ENCODE measurements around the gene SLC2A4RG. TPM values are rescaled to one million over a fixed set of nuclear protein-coding genes. Genes with fewer than 3 reads are reported as not detected.

Gene SLC2A4RG
- total and polyA plus RNA-seq, 7 experiments from 2014 or later: 3.0 to 136 (median 96.4) TPM

DNA sequence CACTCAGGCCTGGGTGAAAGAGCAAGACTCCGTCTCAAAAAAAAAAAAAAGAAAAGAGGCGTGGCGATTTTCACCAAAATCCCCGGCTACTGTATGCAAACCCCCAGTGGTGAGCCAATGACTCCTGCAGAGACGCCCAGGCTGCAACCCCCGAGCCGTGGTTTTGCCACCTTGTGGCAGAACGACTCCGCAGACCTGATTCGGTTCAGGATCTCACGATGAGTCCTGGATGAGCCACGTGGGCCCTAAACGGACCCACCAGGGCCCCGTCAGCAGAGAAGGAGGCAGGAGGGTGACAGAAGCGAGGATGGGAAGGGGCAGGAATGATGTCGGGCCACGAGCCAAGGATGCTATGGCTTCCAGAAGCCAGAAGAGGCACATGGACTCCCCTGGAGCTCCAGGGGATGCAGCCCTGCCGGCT is 42.5 kb downstream of the SLC2A4RG start:
- Mint-ChIP-seq H3K4me3 (peak overlapping the region in 8 of 10 donors; percentile 31 to 78 (median 48)), H3K9me3 (no peaks in the 10 kb centered on the region), H3K36me3 (no peaks in the 10 kb centered on the region), H3K27ac (peak overlapping the region in 6 of 9 donors; percentile 55 to 92 (median 64)), H3K4me1 (peaks cover 9 to 24% (median 18%) of the 10 kb centered on the region in 7 donors), H3K27me3 (no peaks in the 10 kb centered on the region)
- ChIA-PET POLR2A (interaction anchor here (0.6 kb wide), 1 partner anchor 187 kb away, joined by 3 read pairs; no protein-coding TSS in a partner anchor), CTCF (interaction anchor here (0.6 to 1.8 kb wide), 4 partner anchors 15 to 454 kb away, joined by 3 to 11 read pairs (median 5); partner anchors contain the start of gene TPD52L2)
- Histone ChIP-seq H3K36me3 (ENCODE audit: control insufficient read depth in 2 of 3, insufficient read depth in 3 of 3, low read length in 3 of 3) (no peaks in the 10 kb centered on the region), H3K4me3 (ENCODE audit: low read length) (no peak overlapping the region), H3K4me1 (ENCODE audit: control insufficient read depth in 2 of 2, insufficient read depth in 2 of 2, low read length in 2 of 2) (peaks cover 8 to 9% of the 10 kb centered on the region in 2 donors), H3K27me3 (ENCODE audit: control insufficient read depth in 2 of 2, insufficient read depth in 2 of 2, low read length in 2 of 2) (no peaks in the 10 kb centered on the region), H3K9me3 (ENCODE audit: control insufficient read depth in 2 of 3, low read length in 3 of 3) (no peaks in the 10 kb centered on the region), H3K27ac (ENCODE audit: low read depth, low read length) (no peak overlapping the region)
- intact Hi-C loops (cut with micrococcal nuclease): loop anchor here in 1 of 2 donors (1.0 kb wide), 4 partner anchors 46 to 244 kb away; partner anchors contain the start of genes ARFRP1 and LIME1
- DNase-seq: peak in 6 of 9 donors; percentile 60 to 74 (median 64)
- ATAC-seq: peak; percentile 95

DNA sequence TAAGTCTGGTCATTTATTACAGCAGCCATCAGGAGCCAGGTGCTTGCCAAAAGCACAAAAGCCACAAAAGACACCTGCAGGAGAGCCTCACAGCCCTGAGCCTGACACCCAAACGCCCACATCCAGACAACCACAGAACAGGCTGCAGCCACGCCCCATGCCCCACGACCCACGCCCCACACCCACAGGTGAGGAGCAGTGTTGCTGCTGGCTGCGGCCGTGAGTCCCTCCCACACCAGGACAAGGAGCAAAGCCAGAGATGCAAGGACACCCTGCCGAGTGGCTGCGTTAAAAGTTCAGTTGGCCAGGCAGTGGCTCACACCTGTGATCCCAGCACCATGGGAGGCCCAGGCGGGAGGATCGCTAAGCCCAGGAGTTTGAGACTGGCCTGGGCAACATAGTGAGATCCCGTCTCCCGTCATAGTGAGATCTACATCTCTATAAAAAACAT is 43.0 kb downstream of the SLC2A4RG start:
- Mint-ChIP-seq H3K27me3 (no peaks in the 10 kb centered on the region), H3K27ac (peak overlapping the region in 4 of 9 donors; percentile 55 to 92 (median 64)), H3K36me3 (no peaks in the 10 kb centered on the region), H3K4me3 (peak overlapping the region in 6 of 10 donors; percentile 16 to 78 (median 54)), H3K4me1 (peaks cover 9 to 24% (median 18%) of the 10 kb centered on the region in 7 donors), H3K9me3 (no peaks in the 10 kb centered on the region)
- Histone ChIP-seq H3K9me3 (ENCODE audit: control insufficient read depth in 2 of 3, low read length in 3 of 3) (no peaks in the 10 kb centered on the region), H3K4me3 (ENCODE audit: low read length) (no peak overlapping the region), H3K27ac (ENCODE audit: low read depth, low read length) (no peak overlapping the region), H3K4me1 (ENCODE audit: control insufficient read depth in 2 of 2, insufficient read depth in 2 of 2, low read length in 2 of 2) (peaks cover 8 to 9% of the 10 kb centered on the region in 2 donors), H3K27me3 (ENCODE audit: control insufficient read depth in 2 of 2, insufficient read depth in 2 of 2, low read length in 2 of 2) (no peaks in the 10 kb centered on the region), H3K36me3 (ENCODE audit: control insufficient read depth in 2 of 3, insufficient read depth in 3 of 3, low read length in 3 of 3) (no peaks in the 10 kb centered on the region)
- CTCF ChIA-PET: interaction anchor here (1.8 kb wide), 1 partner anchor 82 kb away, joined by 4 read pairs; the partner anchor contains the start of gene TPD52L2
- intact Hi-C loops (cut with micrococcal nuclease): loop anchor here in 1 of 2 donors (1.0 kb wide), 4 partner anchors 46 to 244 kb away; partner anchors contain the start of genes ARFRP1 and LIME1
- ATAC-seq: peak; percentile 29
- peak in 2 of 9 donors; percentile 15 to 27 for DNase-seq
- POLR2A ChIA-PET: no interaction called here

DNA sequence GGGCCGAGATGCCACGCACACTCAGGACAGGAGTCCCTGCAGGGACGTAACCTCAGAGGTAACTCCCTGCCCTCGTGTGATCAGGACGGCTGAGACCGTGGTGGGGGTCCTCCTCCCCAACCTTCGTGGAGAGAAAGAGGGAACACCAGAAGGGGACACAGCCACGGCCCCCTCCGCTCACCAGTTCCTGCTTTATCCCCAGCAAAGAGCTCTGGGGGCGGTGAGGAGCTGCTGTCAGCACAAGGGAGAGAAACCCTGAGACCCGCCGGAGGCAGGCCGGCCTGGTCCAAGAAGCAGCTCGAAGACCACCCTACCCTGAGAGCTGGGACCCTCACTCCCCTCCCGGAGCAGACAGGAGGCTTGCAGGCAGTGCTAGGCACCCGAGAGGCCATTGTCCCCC is 44.4 kb downstream of the SLC2A4RG start:
- H3K36me3 Mint-ChIP-seq: no peaks in the 10 kb centered on the region
- intact Hi-C loops (cut with micrococcal nuclease): no loop called here
- DNase-seq (no peak), ATAC-seq (no peak)
- no peaks in the 10 kb centered on the region for H3K9me3 Mint-ChIP-seq
- Histone ChIP-seq H3K27ac (ENCODE audit: low read depth, low read length) (no peak overlapping the region), H3K36me3 (ENCODE audit: control insufficient read depth in 2 of 3, insufficient read depth in 3 of 3, low read length in 3 of 3) (no peaks in the 10 kb centered on the region), H3K27me3 (ENCODE audit: control insufficient read depth in 2 of 2, insufficient read depth in 2 of 2, low read length in 2 of 2) (no peaks in the 10 kb centered on the region), H3K4me3 (ENCODE audit: low read length) (no peak overlapping the region), H3K4me1 (ENCODE audit: control insufficient read depth in 2 of 2, insufficient read depth in 2 of 2, low read length in 2 of 2) (peaks cover 8 to 9% of the 10 kb centered on the region in 2 donors), H3K9me3 (ENCODE audit: control insufficient read depth in 2 of 3, low read length in 3 of 3) (no peaks in the 10 kb centered on the region)
- H3K27ac Mint-ChIP-seq: no peak overlapping the region
- peaks cover 10 to 24% (median 18%) of the 10 kb centered on the region in 7 donors for H3K4me1 Mint-ChIP-seq
- CTCF ChIA-PET: interaction anchor here (0.8 to 1.8 kb wide), 5 partner anchors 48 to 246 kb away, joined by 3 to 6 read pairs (median 4); partner anchors contain the start of genes LIME1 and TPD52L2
- POLR2A ChIA-PET: interaction anchor here (0.7 to 1.0 kb wide), 2 partner anchors 47 to 77 kb away, joined by 3 read pairs; partner anchors contain the start of genes ARFRP1, LIME1 and ZGPAT
- H3K4me3 Mint-ChIP-seq: no peak overlapping the region
- no peaks in the 10 kb centered on the region for H3K27me3 Mint-ChIP-seq

DNA sequence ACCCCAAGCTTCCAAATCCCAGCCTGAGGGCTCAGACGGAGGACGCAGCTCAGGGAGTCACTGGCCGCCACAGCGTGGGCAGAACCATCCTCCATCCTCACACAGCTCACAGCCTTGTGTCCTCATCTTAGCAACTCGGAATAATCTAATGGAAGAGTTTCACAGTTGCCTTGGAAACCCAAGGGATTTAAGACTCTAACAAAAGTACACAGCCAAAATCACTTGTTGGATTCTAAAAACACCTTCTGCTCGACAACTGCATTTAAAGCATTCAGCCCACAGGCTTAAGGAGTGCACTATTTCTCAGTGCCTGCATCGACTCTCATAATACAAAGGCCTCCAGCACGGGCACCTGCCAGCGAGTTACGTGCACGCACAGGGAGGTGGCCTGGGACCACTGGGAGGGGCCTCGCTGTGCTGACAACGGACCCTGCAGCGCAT is 46.1 kb downstream of the SLC2A4RG start:
- intact Hi-C loops (cut with micrococcal nuclease): loop anchor here (1.0 kb wide), 6 partner anchors 79 to 335 kb away; partner anchors contain the start of genes PTK6 (in 1 of the 2) and UCKL1 (in 1 of the 2)
- Histone ChIP-seq H3K27me3 (ENCODE audit: control insufficient read depth in 2 of 2, insufficient read depth in 2 of 2, low read length in 2 of 2) (no peaks in the 10 kb centered on the region), H3K36me3 (ENCODE audit: control insufficient read depth in 2 of 3, insufficient read depth in 3 of 3, low read length in 3 of 3) (no peaks in the 10 kb centered on the region), H3K4me1 (ENCODE audit: control insufficient read depth in 2 of 2, insufficient read depth in 2 of 2, low read length in 2 of 2) (peaks cover 8 to 9% of the 10 kb centered on the region in 2 donors), H3K9me3 (ENCODE audit: control insufficient read depth in 2 of 3, low read length in 3 of 3) (no peaks in the 10 kb centered on the region), H3K27ac (ENCODE audit: low read depth, low read length) (no peak overlapping the region), H3K4me3 (ENCODE audit: low read length) (no peak overlapping the region)
- no peak for DNase-seq
- Mint-ChIP-seq H3K27me3 (no peaks in the 10 kb centered on the region), H3K27ac (peak overlapping the region in 5 of 9 donors; percentile 42 to 82 (median 69)), H3K36me3 (no peaks in the 10 kb centered on the region), H3K4me1 (peaks cover 10 to 24% (median 18%) of the 10 kb centered on the region in 7 donors), H3K9me3 (peaks cover 0 to 2% (median 0%) of the 10 kb centered on the region in 11 donors), H3K4me3 (no peak overlapping the region)
- no peak for ATAC-seq
- ChIA-PET CTCF (interaction anchor here (0.7 to 1.5 kb wide), 8 partner anchors 11 to 253 kb away, joined by 3 to 6 read pairs (median 4); partner anchors contain the start of gene TPD52L2), POLR2A (interaction anchor here (0.8 kb wide), 2 partner anchors 78 to 185 kb away, joined by 3 to 4 read pairs; partner anchors contain the start of genes ARFRP1 and ZGPAT)

DNA sequence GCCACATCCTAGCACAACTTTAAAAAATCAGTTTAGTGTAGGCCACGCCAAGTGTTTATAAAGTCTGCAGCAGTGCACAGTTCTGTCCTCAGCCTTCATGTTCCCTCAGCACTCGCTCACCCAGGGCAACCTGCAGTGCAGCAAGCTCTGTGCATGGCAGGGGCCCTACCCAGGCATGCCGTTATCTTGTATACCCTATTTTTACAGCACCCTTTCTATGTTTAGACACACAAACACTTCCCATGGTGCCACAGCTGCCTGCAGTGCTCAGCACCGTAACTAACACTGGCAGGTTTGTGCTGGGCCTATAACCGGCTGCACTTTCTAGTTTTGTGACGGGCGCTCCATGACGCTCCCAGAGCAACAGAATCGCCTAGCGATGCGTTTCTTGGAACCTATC is 47.7 kb downstream of the SLC2A4RG start:
- ATAC-seq (no peak), DNase-seq (no peak)
- H3K36me3 ChIP-seq (ENCODE audit: control insufficient read depth in 2 of 3, insufficient read depth in 3 of 3, low read length in 3 of 3): no peaks in the 10 kb centered on the region
- POLR2A ChIA-PET: no interaction called here
- no peak overlapping the region for H3K4me3 ChIP-seq (ENCODE audit: low read length)
- H3K27me3 ChIP-seq (ENCODE audit: control insufficient read depth in 2 of 2, insufficient read depth in 2 of 2, low read length in 2 of 2): no peaks in the 10 kb centered on the region
- peaks cover 3 to 4% of the 10 kb centered on the region in 2 donors for H3K4me1 ChIP-seq (ENCODE audit: control insufficient read depth in 2 of 2, insufficient read depth in 2 of 2, low read length in 2 of 2)
- Mint-ChIP-seq H3K36me3 (no peaks in the 10 kb centered on the region), H3K27me3 (no peaks in the 10 kb centered on the region), H3K9me3 (peaks cover 0 to 2% (median 0%) of the 10 kb centered on the region in 11 donors), H3K4me1 (peaks cover 5 to 12% (median 8%) of the 10 kb centered on the region in 7 donors), H3K27ac (peak overlapping the region in 1 of 9 donors; percentile 67), H3K4me3 (no peak overlapping the region)
- intact Hi-C loops (cut with micrococcal nuclease): no loop called here
- no peaks in the 10 kb centered on the region for H3K9me3 ChIP-seq (ENCODE audit: control insufficient read depth in 2 of 3, low read length in 3 of 3)
- no peak overlapping the region for H3K27ac ChIP-seq (ENCODE audit: low read depth, low read length)
- CTCF ChIA-PET: interaction anchor here (0.5 to 1.5 kb wide), 3 partner anchors 62 to 203 kb away, joined by 3 to 5 read pairs (median 4); partner anchors contain the start of gene TPD52L2

DNA sequence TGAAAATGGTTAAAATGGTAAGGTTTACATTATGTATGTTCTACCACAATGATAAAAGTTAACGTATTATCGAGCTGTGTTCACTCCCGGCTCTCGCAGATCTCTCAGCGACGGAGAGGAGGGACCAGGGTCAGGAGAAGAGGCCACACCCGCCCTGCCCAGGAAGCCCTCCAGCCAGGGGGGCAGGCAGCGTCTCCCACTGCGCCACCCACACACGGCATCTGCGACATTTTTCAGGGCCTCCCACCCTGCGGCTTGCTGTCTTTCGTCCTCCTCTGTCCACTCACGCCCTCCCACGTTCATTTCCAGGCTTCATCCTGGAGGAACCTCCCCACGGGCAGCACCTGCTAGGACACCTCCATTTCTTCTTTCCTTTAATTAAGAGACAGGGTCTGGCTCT is 48.2 kb downstream of the SLC2A4RG start:
- Mint-ChIP-seq H3K36me3 (no peaks in the 10 kb centered on the region), H3K4me1 (peaks cover under 1 to 8% (median 4%) of the 10 kb centered on the region in 7 donors), H3K4me3 (no peak overlapping the region), H3K9me3 (peaks cover 0 to 2% (median 0%) of the 10 kb centered on the region in 11 donors), H3K27ac (no peak overlapping the region), H3K27me3 (no peaks in the 10 kb centered on the region)
- DNase-seq (no peak), ATAC-seq (no peak)
- Histone ChIP-seq H3K27ac (ENCODE audit: low read depth, low read length) (no peak overlapping the region), H3K36me3 (ENCODE audit: control insufficient read depth in 2 of 3, insufficient read depth in 3 of 3, low read length in 3 of 3) (no peaks in the 10 kb centered on the region), H3K4me1 (ENCODE audit: control insufficient read depth in 2 of 2, insufficient read depth in 2 of 2, low read length in 2 of 2) (no peaks in the 10 kb centered on the region), H3K9me3 (ENCODE audit: control insufficient read depth in 2 of 3, low read length in 3 of 3) (no peaks in the 10 kb centered on the region), H3K27me3 (ENCODE audit: control insufficient read depth in 2 of 2, insufficient read depth in 2 of 2, low read length in 2 of 2) (no peaks in the 10 kb centered on the region), H3K4me3 (ENCODE audit: low read length) (no peak overlapping the region)
- CTCF ChIA-PET: interaction anchor here (0.6 kb wide), 1 partner anchor 62 kb away, joined by 3 read pairs; no protein-coding TSS in a partner anchor
- intact Hi-C loops (cut with micrococcal nuclease): no loop called here
- POLR2A ChIA-PET: no interaction called here

All from naive thymus-derived CD4-positive, alpha-beta T cell (primary cell).